Activated CD8-positive, alpha-beta memory T cell treated with anti-CD3 and anti-CD28 coated beads, Interleukin-2, amount 50 U/mL, for 4 hours (primary cell): ENCODE measurements around the gene ACTL7A.

Experiments
- DNase-seq: peaks from one replicate; pipeline ENCODE4 v3.0.0-alpha.2; 2020

ACTL7A gene

GRCh38 chr9:108851138-108851537 is 10.9 kb upstream of the ACTL7A start:
- DNase-seq, result no peak

DNA sequence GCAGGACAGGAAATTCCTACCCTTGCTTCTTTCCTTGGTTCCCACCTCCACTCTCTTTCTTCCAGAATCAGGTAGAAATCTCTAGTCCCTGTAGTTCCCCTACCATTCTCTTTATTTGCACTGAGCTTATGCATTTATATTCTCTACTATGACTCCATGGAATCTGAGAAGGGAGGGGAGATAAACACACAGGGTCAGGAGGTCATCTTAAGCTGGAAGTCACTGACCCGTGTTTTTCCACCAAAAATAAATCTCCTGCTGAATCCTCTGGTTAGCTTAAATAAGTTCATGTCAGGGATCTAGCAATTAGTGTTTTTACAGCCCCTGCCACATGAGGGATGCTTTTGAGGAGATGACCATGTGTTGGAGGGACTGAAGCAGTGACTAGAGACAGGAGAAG is 10.0 kb upstream of the ACTL7A start:
- no peak for DNase-seq

GRCh38 chr9:108854094-108854493 is 8.0 kb upstream of the ACTL7A start:
- DNase-seq, result no peak

DNA sequence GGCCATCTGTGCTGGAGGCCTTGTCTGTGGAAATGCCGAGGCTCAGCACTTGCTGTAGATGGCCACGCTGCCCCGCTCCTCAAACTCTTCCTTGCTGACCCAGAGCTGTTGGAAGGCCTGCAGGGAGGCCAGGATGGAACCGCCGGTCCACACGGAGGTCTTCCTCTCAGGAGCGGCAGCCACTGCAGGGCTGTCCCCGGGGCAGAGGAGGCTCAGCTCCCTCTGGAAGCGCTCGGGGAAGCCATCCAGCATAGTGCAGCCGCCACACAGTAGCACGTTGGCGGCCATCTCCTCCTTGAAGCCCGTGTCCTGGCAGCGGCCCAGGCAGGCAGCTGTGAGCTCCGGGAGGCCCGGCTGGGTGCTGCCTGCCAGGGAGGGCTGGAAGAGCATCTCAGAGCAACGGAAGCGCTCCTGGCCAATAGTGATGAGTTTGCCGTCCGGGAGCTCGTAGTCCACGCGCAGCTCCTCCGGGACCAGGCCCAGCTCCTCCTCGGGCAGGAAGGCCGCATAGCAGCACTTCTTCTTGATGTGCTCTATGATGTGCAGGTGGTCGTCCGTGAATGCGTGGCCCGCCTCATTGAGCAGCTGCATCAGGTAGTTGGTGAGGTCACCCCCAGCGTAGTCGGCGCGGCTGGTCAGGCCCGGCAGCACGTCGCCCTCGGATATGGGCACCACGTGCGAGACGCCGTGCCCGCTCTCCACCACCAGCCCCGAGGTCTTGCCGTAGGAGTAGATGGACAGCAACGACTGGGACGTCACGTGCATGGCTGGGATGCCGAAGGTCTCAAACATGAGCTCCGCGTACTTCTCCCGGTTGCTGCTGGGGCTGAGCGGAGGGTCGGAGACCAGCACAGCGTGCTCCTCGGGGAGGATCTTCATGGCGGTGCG is 7.2 kb upstream of the ACTL7A start:
- DNase-seq, result no peak

DNA sequence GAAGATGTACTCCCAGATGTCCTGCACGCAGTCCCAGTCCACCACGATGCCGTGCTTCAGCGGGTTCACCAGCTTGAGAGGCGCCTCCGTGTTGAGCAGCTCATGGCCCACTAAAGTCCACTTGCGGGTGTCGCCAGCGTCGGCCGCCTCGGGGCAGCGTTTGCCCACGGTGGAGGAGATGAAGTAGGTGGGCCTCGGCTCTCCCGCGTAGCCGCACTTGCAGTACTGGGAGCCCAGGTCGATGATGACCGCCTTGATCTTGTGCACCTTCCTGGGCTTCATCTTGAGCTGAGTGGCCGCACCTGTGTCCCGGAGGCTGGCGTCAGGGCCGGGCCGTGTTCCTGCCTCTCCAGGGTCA is 6.6 kb upstream of the ACTL7A start:
- no peak for DNase-seq

- no peak for DNase-seq
Observed at GRCh38 chr9:108855888-108856287, 6.2 kb upstream of the ACTL7A start, which contains the start of gene ACTL7B. ACTL7B (minus strand) TSS chr9:108855986; CDS start chr9:108855930, 56 bp downstream.

GRCh38 chr9:108857572-108857971 is 4.5 kb upstream of the ACTL7A start:
- no peak for DNase-seq

- DNase-seq, result no peak
Observed at GRCh38 chr9:108859459-108860114, 2.5 kb upstream of the ACTL7A start.

DNA sequence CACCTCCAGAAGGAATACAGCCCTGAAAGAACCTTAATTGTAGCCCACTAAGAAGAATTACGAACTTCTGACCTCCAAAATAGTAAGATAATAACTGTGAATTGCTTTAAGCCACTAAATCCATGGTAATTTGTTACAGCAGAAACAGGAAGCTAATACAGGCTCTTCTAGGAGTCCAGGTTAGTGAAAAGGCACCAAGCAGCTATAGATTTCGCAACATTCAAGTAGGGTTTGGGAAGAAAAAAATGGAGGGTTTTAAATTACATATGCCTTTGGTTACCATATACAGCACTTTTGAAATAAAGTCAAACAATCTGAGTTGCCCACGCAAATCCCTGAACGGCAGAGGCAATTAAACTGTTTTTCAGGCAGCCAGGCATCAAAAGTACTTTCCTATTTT is 1.7 kb upstream of the ACTL7A start:
- no peak for DNase-seq

DNA sequence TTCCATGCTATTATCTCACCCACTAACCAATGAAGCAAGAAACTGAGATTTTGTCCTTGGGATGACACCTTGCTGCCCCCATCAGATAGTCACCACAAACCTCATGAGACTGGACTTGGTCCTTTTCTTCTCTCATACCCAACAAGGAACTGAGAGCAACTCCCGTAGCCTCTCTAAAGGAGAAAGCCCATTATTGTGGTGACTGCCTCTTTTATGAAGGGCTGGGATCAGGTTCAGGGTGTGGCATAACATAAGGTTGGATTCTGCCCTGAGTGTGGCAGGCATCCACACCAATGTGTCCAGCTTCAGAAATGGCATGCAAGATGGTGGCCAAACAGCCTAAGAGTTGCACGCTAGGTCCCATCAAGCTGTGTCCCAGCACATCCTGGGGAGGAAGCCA is 1.3 kb upstream of the ACTL7A start:
- DNase-seq, result no peak

- DNase-seq, result no peak
Observed at GRCh38 chr9:108861464-108861863, 602 bp upstream of the ACTL7A start.

GRCh38 chr9:108863891-108864290 is 1.8 kb downstream of the ACTL7A start:
- DNase-seq, result no peak

GRCh38 chr9:108864446-108864845 is 2.4 kb downstream of the ACTL7A start:
- no peak for DNase-seq

- no peak for DNase-seq
Observed at GRCh38 chr9:108865037-108865436, 3.0 kb downstream of the ACTL7A start.

DNA sequence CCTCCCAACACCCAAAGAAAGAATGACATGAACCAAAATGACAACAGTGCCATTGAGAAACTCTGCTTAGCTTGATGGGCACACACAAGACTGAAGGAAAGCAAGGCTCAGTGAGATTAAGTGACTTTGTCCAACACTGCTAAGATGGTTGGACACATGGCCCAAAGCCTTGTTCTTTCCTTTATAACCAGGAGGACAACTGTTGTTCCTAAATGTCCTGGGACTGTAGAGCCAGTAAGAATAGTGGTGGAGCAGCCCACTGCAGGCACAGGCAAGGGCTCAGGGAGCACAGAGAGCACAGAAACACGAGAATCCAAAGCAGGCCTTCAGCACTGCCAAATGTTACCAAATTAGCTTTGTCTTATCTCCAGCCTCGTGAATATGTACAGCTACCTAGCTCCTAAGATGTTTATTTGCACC is 3.9 kb downstream of the ACTL7A start:
- DNase-seq, result no peak

- no peak for DNase-seq
Observed at GRCh38 chr9:108867116-108867515, 5.0 kb downstream of the ACTL7A start.

DNA sequence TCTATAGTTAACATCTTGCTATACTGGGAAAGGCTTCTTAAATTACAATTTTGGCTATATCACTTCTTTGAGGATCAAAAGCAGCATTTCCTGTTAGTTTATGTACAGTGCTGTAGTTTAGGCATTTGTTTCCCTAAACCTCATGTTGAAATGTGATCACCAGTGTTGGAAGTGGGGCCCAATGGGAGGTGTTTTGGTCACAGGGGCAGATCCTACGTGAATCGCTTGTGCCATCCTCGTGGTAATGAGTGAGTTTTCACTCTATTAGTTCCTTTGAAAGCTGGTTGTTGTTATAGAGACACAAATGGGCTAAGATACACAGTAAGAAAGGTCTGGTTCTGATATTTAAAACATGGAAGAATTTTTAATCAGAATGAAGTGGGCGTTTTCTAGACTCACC is 5.8 kb downstream of the ACTL7A start:
- DNase-seq, result no peak

DNA sequence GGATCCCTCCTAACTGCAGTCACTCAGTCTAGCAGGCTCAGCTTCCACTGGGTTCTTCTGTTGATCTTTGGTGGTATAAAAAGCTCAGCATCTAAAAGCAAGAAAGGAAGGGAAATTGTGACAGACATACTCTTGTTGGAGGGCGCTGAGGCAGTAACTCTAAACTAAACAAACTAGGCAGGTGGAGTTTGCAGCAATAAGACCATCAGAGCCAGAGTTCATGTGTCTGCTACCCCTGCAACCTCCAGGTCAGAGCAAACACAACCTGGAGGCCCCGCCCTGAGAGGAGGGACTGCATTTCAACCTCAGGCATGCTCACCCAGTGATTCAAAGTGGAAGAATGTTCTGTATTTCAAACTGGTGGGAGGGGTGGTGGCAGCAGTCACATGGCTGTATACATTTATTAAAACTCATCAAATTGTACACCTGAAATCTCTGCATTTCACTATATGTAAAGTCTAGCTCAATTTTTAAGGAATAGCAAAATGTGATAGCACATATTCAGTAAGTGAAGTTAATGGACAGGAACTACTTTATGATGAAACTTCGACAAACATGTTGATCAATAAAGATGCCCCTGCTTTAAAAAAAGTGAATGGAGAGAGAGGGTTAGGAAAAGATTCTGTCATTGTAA is 7.1 kb downstream of the ACTL7A start:
- no peak for DNase-seq

DNA sequence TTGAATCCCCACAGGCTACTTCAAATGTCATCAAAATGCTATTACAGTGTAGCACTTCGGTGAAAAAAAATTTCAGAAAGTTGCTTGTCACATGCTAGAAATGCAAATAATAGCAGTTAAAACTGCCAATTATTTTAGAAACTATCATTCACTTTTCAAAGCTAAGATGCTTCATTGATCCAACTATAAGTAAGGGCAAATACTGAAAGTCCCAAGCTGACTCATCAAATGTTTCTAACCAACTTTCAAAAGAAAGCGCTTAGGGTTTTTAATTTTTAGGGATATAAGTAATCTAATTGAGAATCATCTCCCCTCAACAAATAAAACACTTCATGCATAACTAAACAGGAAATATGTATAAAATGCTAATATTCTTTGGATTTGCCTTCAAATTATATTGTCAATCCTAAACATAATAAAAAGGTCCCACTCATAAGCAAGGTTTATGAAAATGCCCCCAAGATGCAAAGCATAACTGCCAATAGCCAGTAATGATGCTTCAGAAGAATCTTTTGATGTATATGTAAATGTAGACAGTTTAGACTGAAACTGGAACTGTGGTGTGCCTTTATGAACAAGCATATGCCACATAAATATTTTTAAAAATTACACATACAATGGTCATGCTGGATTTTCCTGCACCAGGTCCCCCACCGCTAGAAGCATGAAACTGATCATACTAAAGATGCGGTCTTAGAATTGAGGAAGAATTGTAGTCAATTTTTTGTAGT is 12.2 kb downstream of the ACTL7A start:
- no peak for DNase-seq

- no peak for DNase-seq
Observed at GRCh38 chr9:108876425-108876824, 14.4 kb downstream of the ACTL7A start.

DNA sequence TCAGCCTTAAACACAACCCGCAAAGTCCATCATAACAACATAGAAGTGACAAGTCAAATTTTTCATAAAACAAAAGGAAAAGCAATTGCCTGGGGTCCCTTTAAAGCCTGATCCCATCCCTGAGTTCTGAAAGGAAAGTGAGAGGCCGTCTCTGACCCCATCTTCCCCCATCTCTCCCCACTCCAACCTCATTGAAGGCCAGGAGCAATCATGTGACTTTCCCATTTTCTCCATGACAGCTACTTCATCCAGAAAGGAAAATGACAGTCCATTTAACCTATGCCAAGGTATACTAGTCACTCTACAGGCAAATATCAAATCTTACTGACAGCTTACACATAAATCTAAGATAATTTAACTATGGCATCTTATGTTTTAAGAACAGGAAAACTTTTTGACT is 15.5 kb downstream of the ACTL7A start:
- DNase-seq, result no peak

DNA sequence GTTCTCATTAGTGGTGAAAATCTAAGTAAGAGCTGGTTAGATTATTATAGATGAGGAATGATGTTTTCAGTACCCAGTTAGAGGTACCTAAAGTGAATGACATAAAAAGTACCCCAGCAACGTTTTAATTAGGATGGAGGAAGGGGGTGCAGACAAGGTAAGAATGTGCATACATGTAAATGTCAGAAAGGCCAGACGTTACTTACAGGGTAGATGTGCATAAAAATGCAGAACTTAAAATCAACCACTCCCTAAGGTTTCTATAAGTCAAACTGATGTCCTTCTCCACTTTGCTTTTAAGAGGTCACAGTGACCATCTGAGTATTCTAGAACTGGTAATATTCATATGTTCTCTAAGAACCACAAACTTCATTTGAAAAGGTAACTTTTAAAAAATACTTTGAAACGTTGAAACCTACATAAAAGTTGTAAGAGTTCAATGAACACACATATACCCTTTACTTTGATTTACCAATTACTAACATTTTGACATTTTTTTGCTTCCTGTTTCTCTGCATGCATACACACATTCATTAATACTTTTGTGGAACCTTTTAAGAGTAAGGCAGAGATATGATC is 18.8 kb downstream of the ACTL7A start:
- no peak for DNase-seq
